Frontal cortex (tissue), 4 donors: ENCODE results near the gene MAB21L4. TPM values are rescaled to one million over a fixed set of nuclear protein-coding genes. Genes with fewer than 3 reads are reported as not detected.
A peak's percentile ranks its signal among the peaks of the same experiment; 100 is the strongest.

Source experiments
- DNase-seq, 2 donors: peaks; one replicate each; pipeline ENCODE4 v3.0.0; 2012; ENCODE audit warnings: low spot score in 2 of 2
- FAIRE-seq: peaks from 2 replicates; lab custom pipeline; 2012; peaks lifted over from hg19 to GRCh38; lab: Jason Lieb, UNC
- total RNA-seq: library from RNA; depleted of rRNA; stranded (reverse); fragments of >200 nt; gene quantifications from one replicate; pipeline ENCODE4 v1.2.3, GENCODE V29; 2014
- donor health status: control.
- donor health status: control.
- donor health status: control.

Gene MAB21L4
- total RNA-seq, 1 donor from 2014 or later: not detected

GRCh38 chr2:240925568-240926515 lies 29.9 kb upstream of the MAB21L4 start:
- DNase-seq (no peak), FAIRE-seq (no peak)

- DNase-seq (no peak), FAIRE-seq (no peak)
Measured at GRCh38 chr2:240925191-240925567, 29.2 kb upstream of the MAB21L4 start.

DNA sequence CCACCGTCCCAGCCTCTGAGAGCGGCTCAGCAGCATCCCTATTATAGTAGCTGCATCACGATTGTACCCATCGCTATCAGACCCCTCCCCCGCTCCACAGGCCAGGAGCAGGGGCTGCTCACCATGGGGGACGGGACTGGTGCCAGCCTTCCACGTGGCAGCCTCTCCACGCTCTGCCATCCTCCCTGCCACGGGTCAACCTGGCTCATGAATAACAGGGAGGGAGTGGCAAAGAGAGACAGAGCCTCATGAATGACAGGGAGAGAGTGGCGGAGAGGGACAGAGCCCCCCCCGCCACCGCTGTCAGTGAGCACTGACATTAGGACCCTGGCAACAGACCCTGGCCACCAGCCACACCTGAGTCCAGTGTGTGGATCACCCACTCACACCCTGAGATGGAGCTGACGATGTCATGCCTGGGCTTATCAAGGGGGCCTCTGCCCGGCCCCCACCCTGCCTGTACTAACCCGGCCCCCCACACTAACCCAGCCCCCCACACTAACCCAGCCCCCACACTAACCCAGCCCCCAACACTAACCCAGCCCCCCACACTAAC lies 27.1 kb upstream of the MAB21L4 start:
- DNase-seq (no peak), FAIRE-seq (no peak)

DNA sequence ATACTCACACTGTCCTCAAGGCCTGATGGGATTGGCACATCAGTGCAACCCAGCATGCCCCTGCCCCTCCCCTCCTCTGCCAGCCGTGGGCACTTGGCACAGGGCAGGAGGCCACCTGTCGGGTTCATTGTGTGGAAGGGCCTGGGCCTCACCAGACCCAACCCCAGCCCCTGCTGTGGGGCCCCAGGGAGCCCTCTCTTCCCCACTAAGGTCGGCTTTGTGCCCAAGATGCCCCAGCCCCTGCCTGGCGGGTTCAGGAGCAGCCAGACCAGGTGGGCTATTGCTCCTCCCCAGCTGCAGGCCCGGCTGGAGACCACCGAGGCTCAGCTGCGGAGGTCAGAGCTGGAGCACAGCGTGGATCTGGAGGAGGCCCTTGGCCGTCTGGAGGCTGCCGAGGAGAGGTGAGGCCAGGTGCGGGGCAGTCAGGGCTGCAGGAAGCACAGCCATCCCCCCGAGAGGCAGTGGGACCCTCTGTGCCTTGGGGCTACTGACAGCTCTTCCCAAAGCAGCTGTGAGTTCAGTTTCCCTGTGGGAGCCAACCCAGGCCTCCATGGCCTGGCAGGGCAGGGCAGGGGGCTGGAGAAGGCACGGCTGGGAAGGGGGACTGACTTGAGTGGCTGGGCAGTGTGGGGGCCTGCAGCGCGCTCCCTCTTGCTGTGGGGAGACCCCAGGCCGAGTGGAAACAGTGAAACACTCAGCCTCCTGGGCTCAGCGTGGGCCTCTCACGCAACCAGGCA lies 26.5 kb upstream of the MAB21L4 start:
- FAIRE-seq (no peak), DNase-seq (no peak)

DNA sequence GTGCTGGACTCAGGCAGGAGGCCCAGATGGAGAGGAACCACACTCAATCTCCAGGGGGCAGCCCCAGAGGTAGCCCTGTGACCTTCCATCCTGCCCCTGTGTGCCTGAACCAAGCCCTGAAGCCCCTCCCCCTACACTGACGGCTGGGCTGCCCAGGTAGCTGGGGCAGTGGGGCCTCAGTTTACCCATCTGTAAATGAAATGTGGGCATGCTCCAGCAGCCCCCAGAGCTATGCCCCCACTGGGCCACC lies 26.0 kb upstream of the MAB21L4 start:
- FAIRE-seq (no peak), DNase-seq (no peak)

- DNase-seq: no peak
- no peak for FAIRE-seq
Measured at GRCh38 chr2:240921311-240921994, 25.5 kb upstream of the MAB21L4 start.

DNA sequence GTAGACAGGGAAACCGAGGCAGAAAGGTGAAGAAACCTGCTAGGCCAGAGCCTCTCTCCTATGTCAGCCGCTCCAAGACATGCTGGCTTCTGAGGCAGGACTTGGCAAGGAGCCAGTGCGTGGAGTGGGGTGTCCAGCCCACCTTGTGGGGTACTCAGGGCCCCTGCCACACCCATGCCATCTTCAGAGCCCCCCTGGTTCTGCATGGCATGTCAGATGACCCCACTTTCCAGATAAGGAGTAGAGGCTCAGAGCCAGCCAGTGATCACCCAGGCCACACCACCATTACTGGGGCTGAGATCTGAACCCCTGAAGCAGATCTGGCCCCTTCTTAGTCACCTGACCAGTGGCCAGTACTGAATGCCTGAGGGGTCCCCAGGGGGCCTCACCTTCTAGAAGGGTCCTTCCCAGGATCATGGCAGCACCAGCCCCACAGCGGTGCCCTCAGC lies 24.9 kb upstream of the MAB21L4 start:
- no peak for DNase-seq
- FAIRE-seq: no peak

DNA sequence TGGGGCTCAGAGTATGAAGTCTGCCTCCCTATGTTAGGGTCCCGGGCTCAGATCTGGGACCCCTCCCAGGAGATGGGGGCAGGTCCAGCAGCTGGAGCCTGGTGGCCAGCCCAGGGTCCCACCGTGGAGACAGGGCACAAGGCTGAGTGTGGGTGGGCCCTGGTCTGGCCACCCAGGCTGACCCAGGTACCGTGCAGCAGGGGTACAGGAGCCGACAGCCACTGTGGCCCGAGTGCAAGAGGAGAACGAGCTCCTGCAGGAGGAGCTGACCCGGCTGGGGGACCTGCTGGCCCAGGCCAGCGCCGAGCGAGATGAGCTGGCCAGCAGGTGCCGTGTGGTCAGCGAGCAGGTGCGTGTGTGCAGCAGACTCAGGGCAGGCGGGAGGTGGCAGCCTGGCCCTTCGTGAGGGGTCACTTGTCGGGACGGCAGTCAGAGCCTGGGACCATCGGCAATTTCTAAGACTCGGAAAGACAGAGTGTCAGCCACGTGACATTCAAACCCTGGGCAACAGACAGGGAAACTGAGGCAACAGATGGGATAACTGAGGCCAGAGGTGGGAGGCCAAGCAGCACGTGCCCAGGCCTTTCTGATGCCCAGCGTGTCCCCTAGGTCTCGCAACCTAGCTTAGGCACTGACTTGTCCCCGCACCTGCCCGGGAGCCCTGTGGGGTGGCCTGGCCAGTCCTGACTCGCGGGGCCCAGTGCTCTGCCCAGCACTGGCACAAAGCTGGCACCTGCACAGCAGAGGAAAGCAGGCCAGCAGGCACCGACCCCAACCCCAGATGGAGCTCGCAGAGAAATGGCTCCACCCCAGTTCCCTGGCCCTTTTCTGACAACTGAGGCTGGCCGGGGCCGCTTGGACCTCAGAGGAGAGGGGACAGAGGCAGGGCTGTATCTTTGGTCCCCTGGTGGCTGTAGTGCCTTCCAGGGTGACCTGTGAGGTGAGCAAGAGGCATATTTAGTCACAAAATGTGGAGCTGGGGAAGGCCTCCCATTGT lies 24.1 kb upstream of the MAB21L4 start:
- DNase-seq: no peak
- no peak for FAIRE-seq

GRCh38 chr2:240919161-240919781 lies 23.3 kb upstream of the MAB21L4 start:
- no peak for FAIRE-seq
- no peak for DNase-seq

DNA sequence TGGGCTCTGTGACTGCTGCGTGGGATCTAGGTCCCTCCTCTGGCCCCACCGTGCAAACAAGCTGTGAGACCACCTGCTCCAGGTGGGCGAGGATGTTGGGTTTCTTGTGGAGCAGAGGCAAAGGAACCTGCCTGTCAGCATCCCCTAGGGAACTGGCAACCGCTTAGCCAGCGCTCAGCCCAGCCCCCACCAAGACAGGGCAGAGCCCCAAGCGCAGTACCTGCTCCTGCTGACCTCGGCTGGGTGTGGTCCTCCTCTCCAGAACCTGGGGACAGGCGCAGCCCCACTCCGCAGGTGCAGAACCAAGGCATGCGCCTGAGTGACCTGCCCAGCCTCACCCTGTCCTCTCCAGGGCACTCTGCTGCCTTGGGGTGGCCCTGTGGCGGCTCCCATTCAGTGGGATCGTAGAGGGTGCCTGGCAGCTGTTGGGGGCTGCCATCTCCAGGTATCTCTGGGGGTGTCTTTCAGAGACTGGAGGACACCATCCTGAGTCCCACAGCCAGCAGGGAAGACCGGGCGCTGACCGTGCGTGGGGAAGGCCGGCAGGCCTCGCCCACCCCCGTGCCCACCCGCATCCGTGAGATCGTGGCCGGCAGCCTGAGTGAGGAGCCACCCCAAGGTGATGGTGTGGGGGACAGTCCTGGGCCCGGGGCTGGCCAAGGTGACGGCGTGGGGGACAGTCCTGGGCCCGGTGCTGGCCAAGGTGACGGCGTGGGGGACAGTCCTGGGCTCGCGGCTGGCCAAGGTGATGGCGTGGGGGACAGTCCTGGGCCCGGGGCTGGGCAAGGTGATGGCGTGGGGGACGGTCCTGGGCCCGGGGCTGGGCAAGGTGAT lies 22.5 kb upstream of the MAB21L4 start:
- no peak for FAIRE-seq

DNA sequence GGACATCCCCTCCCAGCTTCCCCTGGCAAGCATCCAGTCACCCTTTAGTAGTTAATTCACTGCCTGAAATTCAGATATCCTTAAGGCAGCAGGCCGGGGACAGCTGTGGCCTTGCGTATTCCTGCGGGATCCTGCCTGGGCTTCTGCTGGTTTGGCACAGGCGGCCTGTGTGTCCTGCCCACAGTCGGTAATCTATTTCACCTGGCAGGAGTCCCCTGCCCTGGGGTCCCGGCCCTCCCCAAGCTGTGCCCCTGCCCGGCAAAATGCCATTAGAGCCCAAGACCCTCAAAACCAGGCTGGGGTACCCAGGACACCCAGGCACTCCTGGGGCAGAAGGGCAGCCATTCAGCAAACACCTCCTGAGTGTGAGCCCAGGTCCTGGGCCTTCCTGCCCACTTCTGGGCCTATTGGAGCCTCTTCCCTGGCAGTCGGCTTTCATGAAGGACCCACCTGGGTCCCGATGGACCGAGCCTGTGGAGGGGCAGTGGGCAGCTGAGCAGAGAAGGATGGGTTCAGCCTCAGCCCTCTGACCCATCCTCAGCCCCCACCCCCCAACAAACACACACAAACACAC lies 21.8 kb upstream of the MAB21L4 start:
- FAIRE-seq (no peak), DNase-seq (no peak)

More for the DNA sequence above, 22.5 kb upstream of the MAB21L4 start:
- no peak for DNase-seq

GRCh38 chr2:240917009-240917683 lies 21.2 kb upstream of the MAB21L4 start:
- FAIRE-seq: no peak

DNA sequence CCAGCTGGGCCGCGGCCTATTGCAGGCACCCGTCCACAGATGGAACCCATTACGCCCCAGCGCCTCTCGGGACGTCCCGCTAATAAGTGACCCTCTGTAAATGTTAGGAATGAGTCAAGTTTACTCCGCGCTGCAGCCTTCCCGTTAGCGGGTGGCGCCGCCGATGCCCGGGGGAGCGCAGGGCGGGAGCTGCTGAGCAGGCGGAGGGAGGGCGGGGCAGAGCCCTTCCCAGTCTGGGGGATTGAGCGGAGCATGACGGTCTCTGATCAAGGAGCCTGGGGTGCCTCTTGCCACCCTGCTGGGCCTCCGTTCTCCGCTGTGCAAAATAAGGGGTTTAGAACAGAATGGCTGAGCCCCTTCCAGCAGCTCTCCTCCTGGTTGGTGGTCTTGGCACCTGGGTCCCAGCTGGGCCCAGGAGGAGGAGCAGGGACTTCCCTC lies 20.6 kb upstream of the MAB21L4 start:
- no peak for FAIRE-seq
- DNase-seq: peak in 1 of 2 donors; percentile 80

More at GRCh38 chr2:240917009-240917683, 21.2 kb upstream of the MAB21L4 start:
- no peak for DNase-seq

GRCh38 chr2:240915526-240916341 lies 19.8 kb upstream of the MAB21L4 start:
- FAIRE-seq (no peak), DNase-seq (no peak)

- DNase-seq (no peak), FAIRE-seq (no peak)
Measured at GRCh38 chr2:240914645-240915525, 18.9 kb upstream of the MAB21L4 start.
